SH-SY5Y (cell line): Measurements from ENCODE around the gene LRRC74A.

ENCODE experiments used
- GATA2 ChIP-seq: IDR thresholded peaks from 2 replicates; pipeline ENCODE4 v1.6.1; 2011; ENCODE audit warnings: mild to moderate bottlenecking, low read depth, low read length
- GATA3 ChIP-seq: IDR thresholded peaks from 2 replicates; pipeline ENCODE4 v1.6.1; 2011; ENCODE audit warnings: low read depth, mild to moderate bottlenecking, low read length, moderate library complexity

Gene LRRC74A

GRCh38 chr14:76910371-76910890 lies 84.2 kb downstream of the LRRC74A start:
- TF ChIP-seq GATA3 = no peak
- no peak for TF ChIP-seq GATA2

- TF ChIP-seq GATA3 = no peak
- TF ChIP-seq GATA2 = no peak
Observed at GRCh38 chr14:76911473-76911872, 85.3 kb downstream of the LRRC74A start.

- no peak for TF ChIP-seq GATA3
- TF ChIP-seq GATA2 = no peak
Observed at GRCh38 chr14:76916040-76916715, 90.0 kb downstream of the LRRC74A start.

GRCh38 chr14:76917158-76917596 lies 91.0 kb downstream of the LRRC74A start:
- TF ChIP-seq GATA2 (peak; percentile 51), GATA3 (no peak)

- TF ChIP-seq GATA2 = no peak
- TF ChIP-seq GATA3 = no peak
Observed at GRCh38 chr14:76917745-76918255, 91.6 kb downstream of the LRRC74A start.

- peak; percentile 68 for TF ChIP-seq GATA2
- no peak for TF ChIP-seq GATA3
Observed at GRCh38 chr14:76918256-76918781, 92.1 kb downstream of the LRRC74A start.

- no peak for TF ChIP-seq GATA2
- no peak for TF ChIP-seq GATA3
Observed at GRCh38 chr14:76918782-76919394, 92.7 kb downstream of the LRRC74A start.
